GM18517 (cell line): ENCODE results near the gene ADGRD1.

Source experiments
- ATAC-seq: cut with Tn5 transposase; IDR thresholded peaks from one replicate; pipeline ENCODE4 v1.9.1; 2021; ENCODE audit warnings: mild to moderate bottlenecking, moderate library complexity; ENCODE audit not compliant: unreplicated experiment

The ADGRD1 gene

DNA sequence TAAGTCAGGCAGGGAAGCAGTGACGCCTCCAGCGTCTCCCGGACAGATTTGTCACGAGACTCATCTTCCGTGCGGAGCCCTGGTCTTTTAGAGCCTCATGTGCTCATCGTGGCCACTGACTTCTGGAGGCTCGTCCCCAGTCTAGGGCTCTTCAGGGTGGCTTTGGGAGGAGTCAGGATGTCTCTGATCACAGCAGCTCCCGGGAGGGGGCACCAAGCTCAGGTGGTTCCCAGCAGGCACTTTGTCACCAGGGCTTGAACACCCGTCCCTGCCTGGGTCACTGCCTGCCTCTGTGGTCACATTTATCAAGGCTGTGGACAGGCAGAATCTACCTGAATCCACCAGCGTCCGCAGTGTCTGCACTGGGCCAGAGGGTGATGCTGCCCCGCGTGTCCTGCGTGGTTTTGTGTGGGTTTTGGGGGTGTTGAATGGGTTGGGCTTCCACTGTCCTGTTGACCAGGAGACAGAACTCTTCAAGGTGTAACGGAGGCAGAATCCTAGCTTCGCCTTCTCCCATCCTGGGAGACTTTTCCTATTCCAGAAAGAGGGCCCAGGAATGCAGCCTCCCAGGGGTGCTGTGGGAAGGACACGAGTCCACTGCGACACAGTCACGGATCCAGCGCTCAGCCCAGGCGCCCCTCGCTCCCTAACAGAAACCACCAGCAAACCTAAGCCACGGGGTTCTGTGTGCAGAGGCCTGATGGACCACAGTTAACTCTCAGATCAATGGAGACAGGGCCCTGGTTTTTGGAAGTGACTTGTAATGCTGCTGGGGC, 132.3 kb downstream of the ADGRD1 start:
- no peak for ATAC-seq

- no peak for ATAC-seq
These were observed 133.7 kb downstream of the ADGRD1 start for GRCh38 chr12:131087302-131087818.

DNA sequence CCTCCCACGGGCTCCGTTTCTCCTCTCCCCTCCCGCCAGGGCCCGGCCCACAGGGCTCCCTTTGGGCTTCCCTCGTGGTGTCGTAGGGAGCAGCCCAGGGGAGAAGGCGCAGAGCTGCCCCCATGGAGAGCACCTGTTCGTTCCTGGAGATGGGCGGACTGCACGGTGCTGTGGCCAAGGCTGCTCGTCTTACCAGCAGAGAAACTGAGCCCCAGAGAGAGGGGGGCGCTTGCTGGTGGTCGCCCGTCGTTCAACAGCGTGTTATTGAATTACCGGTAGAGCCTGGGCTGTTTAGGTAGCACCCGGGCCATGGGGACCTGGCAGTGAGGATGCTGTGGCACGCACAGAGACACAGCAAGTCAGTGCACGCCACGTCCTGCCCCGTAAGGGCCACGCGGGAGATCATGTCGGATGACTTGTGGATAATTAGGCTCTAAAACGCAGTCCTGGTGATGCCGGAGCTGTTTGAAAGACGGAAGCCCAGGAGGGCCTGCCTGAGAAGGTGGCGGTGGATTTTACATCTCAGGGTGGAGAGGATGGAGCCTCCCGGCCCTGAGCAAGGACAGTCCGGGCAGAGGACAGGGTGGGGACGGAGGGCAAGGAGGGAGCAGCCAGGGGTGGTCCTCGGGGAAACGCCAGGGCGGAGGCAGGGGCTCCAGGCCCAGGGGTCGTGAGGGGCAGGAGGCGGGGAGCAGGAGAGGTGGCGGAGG, 134.4 kb downstream of the ADGRD1 start:
- ATAC-seq: no peak

DNA sequence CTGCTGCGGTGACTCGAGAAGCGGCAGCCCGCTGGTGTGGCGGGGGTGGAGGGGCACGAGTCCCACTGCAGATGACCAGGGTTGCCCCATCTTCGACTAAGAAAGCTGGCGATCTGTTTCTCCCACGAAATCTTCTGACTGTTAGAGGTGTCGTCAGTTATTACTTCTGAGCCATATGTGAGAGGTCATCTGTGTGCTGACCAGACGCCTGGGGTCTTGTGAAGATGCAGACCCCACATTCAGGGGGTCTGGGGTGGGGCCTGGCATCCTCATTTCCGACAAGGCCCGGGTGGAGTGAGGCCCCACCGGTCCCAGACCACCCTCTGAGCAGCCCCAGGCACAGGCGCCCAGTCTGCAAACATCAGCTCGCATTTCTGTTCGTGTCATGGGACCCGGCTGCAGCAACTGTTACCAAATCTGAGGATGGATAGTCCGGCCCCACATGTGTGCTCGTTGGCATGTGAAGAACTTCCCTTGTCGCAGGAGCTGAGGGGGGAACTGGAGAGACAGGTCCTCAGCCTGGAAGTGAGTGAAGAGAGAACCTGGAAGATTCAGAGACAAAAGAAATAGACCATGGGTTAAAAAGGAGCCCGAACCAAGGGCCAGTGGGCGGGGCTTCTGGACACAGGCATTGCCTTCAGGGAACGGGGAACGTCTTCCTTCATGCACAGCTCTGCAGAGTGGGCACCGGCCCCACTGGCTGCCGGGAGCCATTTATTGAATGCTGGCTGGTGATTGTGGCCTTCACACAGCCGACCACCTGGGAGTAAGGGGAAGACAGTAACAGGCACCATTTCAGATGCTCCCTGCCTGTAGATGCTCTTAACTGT, 135.2 kb downstream of the ADGRD1 start:
- ATAC-seq: no peak

DNA sequence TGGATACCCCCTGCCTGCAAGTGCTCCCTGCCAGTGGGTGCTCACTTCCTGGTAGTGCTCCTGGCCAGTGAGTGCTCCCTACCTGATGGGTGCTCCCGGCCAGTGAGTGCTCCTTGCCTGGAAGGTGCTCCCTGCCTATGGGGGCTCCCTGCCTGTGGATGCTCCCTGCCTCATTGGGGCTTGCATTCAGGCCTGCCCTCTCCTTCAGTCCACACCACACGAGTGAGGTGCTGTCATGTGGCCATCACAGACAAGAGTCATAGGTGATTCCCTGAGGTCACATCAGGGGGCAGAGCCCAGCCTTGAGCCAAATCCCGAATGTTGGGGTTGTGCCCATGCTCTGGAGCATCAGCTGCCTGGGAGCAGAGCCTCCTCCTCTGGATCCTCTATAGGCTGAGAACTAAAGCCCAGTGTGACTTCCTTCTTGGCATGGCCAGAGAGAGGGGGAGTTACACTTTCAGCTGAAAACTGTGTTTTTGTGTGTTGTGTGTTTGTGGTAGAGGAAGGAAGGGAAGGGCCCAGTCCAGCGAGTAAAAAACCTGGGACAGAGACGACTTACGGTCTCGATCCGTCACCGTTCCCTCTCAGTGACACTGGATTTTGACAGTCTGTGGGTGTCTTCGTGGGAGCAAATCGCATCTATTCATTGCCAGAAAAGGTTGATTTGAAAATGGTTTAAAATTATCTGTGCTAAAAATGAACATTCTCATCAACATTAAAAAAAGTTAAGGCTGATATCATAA, 136.0 kb downstream of the ADGRD1 start:
- no peak for ATAC-seq

DNA sequence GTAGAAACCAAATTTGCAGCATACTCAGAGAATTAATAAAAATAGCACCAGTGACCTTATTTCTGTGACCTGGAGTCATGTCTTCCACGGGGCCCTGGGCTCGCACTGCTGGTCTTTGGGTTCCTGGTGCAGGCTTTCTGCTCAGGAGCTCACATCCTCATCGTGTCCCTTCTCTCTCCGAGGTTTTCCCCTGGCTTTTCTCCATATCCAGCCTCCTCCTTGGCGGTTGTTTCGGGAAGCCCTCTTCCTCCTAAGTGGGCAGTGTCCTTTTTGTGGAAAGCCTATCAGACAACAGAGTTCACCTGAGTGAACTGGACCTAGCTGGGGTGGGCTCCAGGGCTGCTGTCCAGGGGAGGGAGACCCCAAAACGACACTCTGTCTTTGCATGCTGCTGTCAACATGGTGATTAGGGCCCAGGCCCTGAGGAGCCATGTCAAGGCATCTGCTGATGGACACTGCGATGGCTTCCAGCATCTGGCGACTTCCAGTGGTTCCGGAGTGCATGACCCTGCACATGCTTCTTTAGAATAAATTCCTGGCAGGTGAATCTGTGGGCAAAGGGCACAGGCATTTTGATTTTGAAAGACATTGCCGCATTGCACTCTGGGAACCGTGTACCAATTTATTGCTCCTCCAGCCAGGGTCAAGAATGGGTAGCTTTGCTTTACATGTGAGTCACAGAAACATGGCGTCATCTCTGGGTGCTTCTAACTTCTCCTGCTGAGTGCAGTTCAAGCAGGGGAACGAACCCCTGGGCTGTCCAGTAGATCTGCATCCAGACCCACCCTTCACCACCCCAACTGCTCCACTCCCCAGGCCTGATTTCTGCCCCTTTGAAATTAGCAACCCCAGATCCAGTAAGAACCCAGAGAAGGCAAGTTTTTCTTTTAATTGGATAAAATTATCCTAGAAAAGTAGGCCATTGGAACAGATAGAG, 136.8 kb downstream of the ADGRD1 start:
- ATAC-seq: no peak

- ATAC-seq: no peak
These were observed 137.8 kb downstream of the ADGRD1 start for GRCh38 chr12:131091413-131091975.

DNA sequence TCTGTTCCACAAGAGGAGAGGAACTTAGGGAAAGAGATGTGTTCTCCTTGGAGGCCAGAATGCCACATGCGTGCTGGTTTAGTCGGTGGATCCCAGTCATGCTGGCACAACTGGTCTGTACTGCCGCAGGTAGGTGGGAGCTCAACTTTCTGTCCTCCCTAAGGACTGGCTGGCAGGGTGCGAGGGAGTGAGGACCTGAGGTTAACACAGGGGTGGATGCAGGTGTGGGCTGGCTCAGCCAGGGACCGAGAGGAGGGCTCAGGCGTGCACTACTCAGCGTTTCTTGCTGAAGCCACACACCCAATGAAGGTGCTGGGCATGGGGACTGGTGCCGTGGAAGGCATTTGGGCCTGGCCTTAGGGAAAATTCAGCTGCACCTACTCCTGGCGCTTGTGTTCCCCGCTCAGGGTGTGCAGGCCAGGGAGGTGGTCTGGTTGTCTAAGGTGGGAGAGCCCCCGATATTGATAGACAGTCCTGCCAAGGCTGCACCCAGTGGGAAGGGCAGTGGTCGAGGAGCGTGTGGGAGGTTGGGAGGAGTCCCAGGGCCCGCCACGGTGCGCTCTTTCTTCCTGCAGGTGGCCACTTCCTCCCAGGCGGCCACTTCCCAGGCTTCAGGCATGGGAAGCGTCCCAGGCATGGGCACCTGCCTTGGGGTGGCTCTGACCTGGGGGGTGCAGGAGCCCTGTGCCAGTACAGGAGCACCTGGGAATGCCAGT, 138.4 kb downstream of the ADGRD1 start:
- no peak for ATAC-seq

DNA sequence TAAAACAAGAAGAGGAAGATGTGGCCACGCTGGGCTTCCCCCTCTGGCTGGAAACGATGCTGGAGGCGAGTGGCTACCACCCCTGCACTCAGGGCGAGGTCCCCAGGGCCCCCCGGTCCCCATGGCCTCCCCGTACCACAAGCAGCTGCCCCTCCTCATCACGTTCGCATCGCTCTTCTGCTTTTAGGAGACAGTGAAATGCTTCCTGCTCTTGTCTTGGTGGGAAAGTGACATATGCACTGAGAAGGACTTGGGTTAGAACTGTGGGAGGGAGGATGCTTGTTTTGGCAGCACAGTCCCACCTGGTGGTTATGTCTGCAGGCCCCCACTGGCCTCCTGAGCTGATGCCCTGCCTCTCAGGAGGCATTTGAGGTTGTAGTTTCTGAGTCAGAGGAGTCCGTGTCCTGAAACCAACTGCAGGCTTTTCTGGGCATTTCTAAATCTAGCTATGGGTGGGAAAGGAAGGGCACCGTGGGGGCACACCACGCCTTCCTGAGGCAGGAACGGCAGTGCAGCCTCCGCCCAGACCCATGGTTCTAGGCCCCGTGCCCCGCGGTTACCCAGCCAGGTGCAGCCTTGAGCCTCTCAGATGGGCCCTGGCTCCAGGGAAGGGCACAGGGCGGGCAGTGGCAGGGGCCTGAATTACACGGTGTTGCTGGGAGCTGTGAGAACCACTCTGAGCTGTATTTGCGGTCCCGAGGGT, 139.3 kb downstream of the ADGRD1 start:
- peak; percentile 66 for ATAC-seq

GRCh38 chr12:131093604-131093955, 139.9 kb downstream of the ADGRD1 start:
- no peak for ATAC-seq

DNA sequence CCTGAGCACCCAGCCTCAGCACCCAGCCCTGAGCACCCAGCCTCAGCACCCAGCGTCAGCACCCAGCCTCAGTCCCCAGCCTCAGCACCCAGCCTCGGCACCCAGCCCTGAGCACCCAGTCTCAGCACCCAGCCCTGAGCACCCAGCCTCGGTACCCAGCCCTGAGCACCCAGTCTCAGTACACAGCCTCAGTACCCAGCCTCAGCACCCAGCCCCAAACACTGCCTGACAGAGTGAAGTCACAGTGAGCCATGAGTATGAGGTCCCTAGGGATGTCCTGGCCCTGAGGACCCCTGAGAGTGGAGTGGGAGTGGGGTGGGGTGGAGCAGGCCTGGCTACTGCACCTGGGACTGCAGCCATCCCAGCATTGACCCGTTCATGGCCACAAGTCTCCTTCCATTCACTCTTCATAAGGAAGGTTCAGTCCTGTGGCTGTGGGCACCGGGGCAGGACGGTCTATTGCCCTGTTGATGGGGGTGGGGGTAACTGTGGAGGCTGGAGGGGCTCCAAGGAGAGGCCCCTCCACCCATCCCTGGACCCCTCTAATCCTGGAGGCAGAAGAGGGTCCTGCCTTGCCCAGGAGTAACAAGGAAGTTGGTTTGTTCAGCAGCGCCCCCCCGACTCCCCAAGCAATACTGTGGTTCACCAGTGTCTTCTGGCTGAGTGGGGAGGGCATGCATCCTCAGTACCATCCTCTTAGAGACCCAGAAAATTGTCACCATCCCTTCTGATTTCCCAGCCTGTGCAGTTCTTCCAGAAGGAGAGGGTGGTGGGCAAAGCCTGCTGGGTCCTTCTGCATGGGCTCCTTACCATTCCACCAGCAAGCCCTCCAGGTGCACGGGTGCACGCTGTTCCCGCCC, 140.5 kb downstream of the ADGRD1 start:
- no peak for ATAC-seq

DNA sequence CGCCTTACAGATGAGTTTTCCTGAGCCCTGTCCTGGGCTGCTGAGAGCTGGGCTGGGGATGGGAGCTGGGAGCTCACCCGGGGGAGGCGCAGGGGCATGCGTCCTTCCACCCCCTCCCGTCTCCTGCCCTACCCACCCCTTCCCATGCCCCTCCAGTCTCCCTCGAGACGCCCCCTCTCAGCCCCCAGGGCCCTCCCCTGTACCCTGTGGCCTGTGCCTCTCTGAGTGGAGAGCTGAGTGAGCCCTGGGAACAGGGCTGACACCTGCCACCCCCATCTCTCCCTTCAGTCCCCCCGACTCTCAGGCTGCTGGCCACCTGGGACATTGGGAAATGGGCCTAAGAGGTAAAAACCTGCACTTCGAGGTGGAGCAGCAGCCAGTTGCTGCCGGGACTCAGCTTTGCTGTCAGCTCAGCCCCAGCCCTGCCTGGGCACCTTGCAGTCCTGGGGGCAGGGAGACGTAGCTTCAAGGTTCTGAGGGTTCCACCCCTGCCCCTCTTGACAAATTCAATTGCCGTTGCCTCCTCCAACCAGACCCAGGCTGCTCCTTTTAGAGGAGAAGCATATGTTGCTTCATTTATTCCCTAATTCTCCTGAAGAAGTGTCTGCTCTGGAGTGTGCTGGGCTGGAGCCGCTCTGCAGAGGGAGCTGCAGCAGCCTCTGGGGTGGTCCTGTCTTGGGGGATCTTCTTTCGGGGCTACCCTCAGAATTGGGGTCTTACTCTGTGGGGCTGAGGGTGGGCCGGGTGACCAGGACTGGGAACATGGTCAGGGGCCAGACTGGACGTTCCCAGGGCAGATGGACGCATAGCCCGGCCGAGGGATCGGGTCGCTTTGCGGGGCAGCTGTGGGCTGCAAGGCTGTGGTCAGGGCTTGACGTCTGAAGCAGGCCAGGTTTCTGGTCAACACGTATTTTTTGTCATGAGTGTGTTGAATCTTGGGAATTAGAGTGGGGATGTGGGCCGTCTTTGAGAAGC, 141.4 kb downstream of the ADGRD1 start:
- ATAC-seq: no peak

DNA sequence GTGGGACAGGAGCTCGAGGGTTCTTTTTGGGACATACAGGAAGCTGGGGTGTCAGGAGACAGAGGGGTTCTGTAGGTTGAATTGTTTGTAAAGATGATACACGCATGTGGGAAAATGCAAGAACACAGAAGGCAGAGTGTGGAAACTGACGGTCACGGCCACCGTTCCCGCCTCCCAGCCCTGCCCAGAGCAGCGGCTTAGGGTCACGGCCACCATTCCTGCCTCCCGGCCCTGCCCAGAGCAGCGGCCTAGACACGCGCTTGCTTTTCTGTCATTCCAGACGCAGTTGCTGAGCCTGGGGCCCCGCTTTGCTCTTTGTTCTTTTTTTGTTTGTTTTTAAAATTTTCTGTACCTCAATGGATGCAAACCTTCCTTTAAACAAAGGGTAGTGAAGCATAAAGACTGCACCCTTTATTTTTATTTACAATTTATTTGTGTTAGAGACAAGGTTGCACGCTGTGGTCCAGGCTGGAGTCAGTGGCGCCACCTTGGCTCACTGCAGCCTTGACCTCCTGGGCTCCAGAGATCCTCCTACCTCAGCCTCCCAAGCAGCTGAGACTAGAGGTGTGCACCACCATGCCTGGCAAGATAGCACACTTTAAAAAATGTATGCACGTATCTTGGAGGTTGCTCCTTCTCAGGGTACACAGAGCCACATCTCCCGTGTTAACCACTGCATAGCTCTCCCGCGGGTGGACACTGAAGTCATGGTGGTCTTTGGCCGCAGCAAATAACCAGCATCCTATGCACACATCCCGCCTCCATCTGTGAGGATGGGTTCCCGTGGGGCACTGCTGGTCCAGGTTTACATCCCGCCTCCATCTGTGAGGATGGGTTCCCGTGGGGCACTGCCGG, 142.3 kb downstream of the ADGRD1 start:
- ATAC-seq: no peak

GRCh38 chr12:131096681-131097181, 143.0 kb downstream of the ADGRD1 start:
- no peak for ATAC-seq
